Neural cell (in vitro differentiated cells): ENCODE results near the gene TMEM131. TPM values are rescaled to one million over a fixed set of nuclear protein-coding genes. Genes with fewer than 3 reads are reported as not detected.

Experiments
- H2AFZ ChIP-seq: fragments of 200-600, 300-800 bp; sonication (generic), shearing (Covaris generic); 2 replicates; pipeline ENCODE4 v1.6.0; 2014; ENCODE audit warnings: low read depth, mild to moderate bottlenecking, antibody characterized with exemption, low read length, moderate library complexity
- H3F3A ChIP-seq: fragments of 200-600 bp; shearing (Covaris generic); 2 replicates; pipeline ENCODE4 v1.6.1; 2016; ENCODE audit warnings: mild to moderate bottlenecking, moderate library complexity, mixed read lengths, antibody characterized with exemption, low read length; ENCODE audit not compliant: insufficient read depth, poor library complexity, severe bottlenecking
- H3K27ac ChIP-seq: fragments of 200-600, 300-800 bp; sonication (generic), shearing (Covaris generic); 2 replicates; pipeline ENCODE4 v1.5.1; 2014; ENCODE audit warnings: mild to moderate bottlenecking, low read length, moderate library complexity
- H3K27me3 ChIP-seq: fragments of 300-800, 200-600 bp; sonication (generic), shearing (Covaris generic); 2 replicates; pipeline ENCODE4 v1.6.0; 2014; ENCODE audit warnings: mild to moderate bottlenecking, low read depth, low read length, moderate library complexity; ENCODE audit not compliant: insufficient read depth
- H3K36me3 ChIP-seq: fragments of 300-800, 200-600 bp; sonication (generic), shearing (Covaris generic); 2 replicates; pipeline ENCODE4 v1.5.1; 2014; ENCODE audit warnings: mild to moderate bottlenecking, antibody characterized with exemption, low read length, moderate library complexity; ENCODE audit not compliant: insufficient read depth
- H3K4me2 ChIP-seq: fragments of 300-800, 200-600 bp; sonication (generic), shearing (Covaris generic); 2 replicates; pipeline ENCODE4 v1.6.0; 2014; ENCODE audit warnings: mild to moderate bottlenecking, low read length
- H3K4me3 ChIP-seq: fragments of 300-800, 200-600 bp; sonication (generic), shearing (Covaris generic); 2 replicates; pipeline ENCODE4 v1.5.1; 2014; ENCODE audit warnings: mild to moderate bottlenecking, low read length, moderate library complexity
- H3K79me2 ChIP-seq: fragments of 200-600 bp; shearing (Covaris generic); replicated peaks from 2 replicates; pipeline ENCODE4 v1.6.0; 2014; ENCODE audit warnings: mild to moderate bottlenecking, low read length, moderate library complexity; ENCODE audit not compliant: insufficient read depth
- H3K9ac ChIP-seq: fragments of 300-800, 200-600 bp; sonication (generic), shearing (Covaris generic); 2 replicates; pipeline ENCODE4 v1.6.1; 2016; ENCODE audit warnings: mild to moderate bottlenecking, low read length, mixed read lengths
- H3K9me2 ChIP-seq: fragments of 200-600 bp; shearing (Covaris generic); 2 replicates; pipeline ENCODE4 v1.6.1; 2016; ENCODE audit warnings: mild to moderate bottlenecking, low read length, mixed read lengths; ENCODE audit not compliant: insufficient read depth
- H3K9me3 ChIP-seq: fragments of 200-600, 300-800 bp; sonication (generic), shearing (Covaris generic); 2 replicates; pipeline ENCODE4 v1.6.1; 2016; ENCODE audit warnings: mild to moderate bottlenecking, mixed run types, low read length, moderate library complexity, mixed read lengths
- H4K20me1 ChIP-seq: fragments of 200-600 bp; shearing (Covaris generic); 2 replicates; pipeline ENCODE4 v1.6.1; 2016; ENCODE audit warnings: mild to moderate bottlenecking, mixed run types; ENCODE audit not compliant: insufficient read depth
- EP300 ChIP-seq: fragments of 450-650 bp; conservative IDR thresholded peaks from 2 replicates; pipeline ENCODE4 v1.6.1; 2014; ENCODE audit warnings: antibody characterized with exemption, mild to moderate bottlenecking, moderate library complexity; ENCODE audit not compliant: poor library complexity, severe bottlenecking
- EZH2 ChIP-seq: fragments of 200-600, 300-800 bp; shearing (Covaris generic), sonication (generic); IDR thresholded peaks from 2 replicates; pipeline ENCODE4 v1.6.1; 2014; ENCODE audit warnings: antibody characterized with exemption, low read length, borderline replicate concordance, mild to moderate bottlenecking; ENCODE audit not compliant: insufficient read depth, poor library complexity, severe bottlenecking
- MXI1 ChIP-seq: fragments of 450-650 bp; conservative IDR thresholded peaks from 2 replicates; pipeline ENCODE4 v1.6.1; 2014; ENCODE audit warnings: antibody characterized with exemption, mild to moderate bottlenecking; ENCODE audit not compliant: poor library complexity, severe bottlenecking
- POLR2AphosphoS5 ChIP-seq: IDR thresholded peaks from 2 replicates; pipeline ENCODE4 v1.6.1; 2012
- RAD21 ChIP-seq: fragments of 450-650 bp; conservative IDR thresholded peaks from 2 replicates; pipeline ENCODE4 v1.6.1; 2014; ENCODE audit warnings: antibody characterized with exemption, mild to moderate bottlenecking, moderate library complexity
- SMC3 ChIP-seq: fragments of 450-650 bp; conservative IDR thresholded peaks from 2 replicates; pipeline ENCODE4 v1.6.1; 2014; ENCODE audit warnings: antibody characterized with exemption, mild to moderate bottlenecking, moderate library complexity; ENCODE audit not compliant: poor library complexity
- TAF1 ChIP-seq: IDR thresholded peaks from 2 replicates; pipeline ENCODE4 v1.6.1; 2012; ENCODE audit warnings: low read depth
- polyA plus RNA-seq: library from polyadenylated mRNA; depleted of rRNA; stranded (reverse); fragments of >200 nt; gene quantifications from 2 replicates; pipeline ENCODE4 v1.2.3, GENCODE V29; 2014
- TF ChIP-seq, protein P1 (sequence below): IDR thresholded peaks from 2 replicates; pipeline ENCODE4 v1.6.1; 2012; ENCODE audit warnings: borderline replicate concordance
- TF ChIP-seq, protein P2 (sequence below): fragments of 450-650 bp; IDR thresholded peaks from 2 replicates; pipeline ENCODE4 v1.5.1; 2014; ENCODE audit warnings: antibody characterized with exemption, mild to moderate bottlenecking, moderate library complexity; ENCODE audit not compliant: poor library complexity, severe bottlenecking

The TMEM131 gene
- polyA plus RNA-seq, 1 donor from 2014 or later: 9.6 TPM

DNA sequence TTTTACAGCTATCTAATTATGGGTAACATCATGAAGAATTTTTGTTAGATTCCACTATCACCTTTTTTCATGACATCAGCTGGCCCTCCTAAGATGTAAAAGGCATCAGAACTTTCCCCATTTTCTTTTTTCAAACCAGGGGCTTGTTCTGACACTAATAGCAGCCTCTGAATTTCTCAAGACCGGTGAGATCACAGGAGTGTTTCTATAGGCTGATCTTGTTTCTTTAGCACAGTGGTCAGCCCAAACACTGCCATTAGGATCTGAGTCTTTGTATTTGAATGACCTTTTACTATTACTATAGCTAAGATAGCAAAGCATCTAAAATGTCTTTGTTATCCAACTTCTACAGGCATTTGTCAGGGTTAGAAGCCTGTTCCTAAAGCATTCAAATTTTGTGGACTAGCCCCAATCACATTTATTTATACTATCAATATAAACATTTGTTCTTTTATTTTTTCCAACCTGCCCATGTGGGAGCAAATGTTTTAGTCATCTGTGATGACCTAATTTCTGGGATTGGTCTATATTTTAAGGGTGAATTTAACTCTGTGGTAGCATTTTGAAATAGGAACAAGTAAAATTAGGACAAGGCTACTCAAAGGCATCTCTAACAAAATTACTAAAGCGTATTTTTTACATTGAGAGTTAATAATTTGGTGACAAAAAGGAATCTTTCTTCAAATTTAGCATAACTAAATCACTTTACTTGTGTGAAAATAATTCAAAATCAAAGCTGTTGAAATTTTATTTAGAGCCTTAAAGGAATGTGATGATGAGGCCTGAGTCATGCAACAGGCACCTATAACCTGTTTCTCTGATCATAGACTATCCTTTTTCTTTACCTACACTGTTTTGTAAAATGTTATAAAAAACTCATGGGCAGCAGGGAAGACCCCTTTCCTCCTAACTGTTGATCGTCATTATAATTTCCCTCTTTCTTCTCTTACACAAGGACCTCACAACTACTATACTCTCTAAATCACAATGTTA, 243.1 kb downstream of the TMEM131 start:
- Histone ChIP-seq H3K9ac (no peak overlapping the region), H3F3A (no peaks in the 10 kb centered on the region), H3K36me3 (no peaks in the 10 kb centered on the region), H3K9me3 (no peaks in the 10 kb centered on the region), H3K79me2 (no peaks in the 10 kb centered on the region), H3K27me3 (no peaks in the 10 kb centered on the region), H2AFZ (no peak overlapping the region), H4K20me1 (no peaks in the 10 kb centered on the region), H3K4me2 (no peak overlapping the region), H3K4me3 (no peak overlapping the region), H3K9me2 (no peaks in the 10 kb centered on the region), H3K27ac (no peak overlapping the region)
- no peak for TF ChIP-seq TAF1
- TF ChIP-seq POLR2AphosphoS5: no peak
- no peak for TF ChIP-seq EZH2
- TF ChIP-seq SMC3: no peak
- TF ChIP-seq, protein P1, sequence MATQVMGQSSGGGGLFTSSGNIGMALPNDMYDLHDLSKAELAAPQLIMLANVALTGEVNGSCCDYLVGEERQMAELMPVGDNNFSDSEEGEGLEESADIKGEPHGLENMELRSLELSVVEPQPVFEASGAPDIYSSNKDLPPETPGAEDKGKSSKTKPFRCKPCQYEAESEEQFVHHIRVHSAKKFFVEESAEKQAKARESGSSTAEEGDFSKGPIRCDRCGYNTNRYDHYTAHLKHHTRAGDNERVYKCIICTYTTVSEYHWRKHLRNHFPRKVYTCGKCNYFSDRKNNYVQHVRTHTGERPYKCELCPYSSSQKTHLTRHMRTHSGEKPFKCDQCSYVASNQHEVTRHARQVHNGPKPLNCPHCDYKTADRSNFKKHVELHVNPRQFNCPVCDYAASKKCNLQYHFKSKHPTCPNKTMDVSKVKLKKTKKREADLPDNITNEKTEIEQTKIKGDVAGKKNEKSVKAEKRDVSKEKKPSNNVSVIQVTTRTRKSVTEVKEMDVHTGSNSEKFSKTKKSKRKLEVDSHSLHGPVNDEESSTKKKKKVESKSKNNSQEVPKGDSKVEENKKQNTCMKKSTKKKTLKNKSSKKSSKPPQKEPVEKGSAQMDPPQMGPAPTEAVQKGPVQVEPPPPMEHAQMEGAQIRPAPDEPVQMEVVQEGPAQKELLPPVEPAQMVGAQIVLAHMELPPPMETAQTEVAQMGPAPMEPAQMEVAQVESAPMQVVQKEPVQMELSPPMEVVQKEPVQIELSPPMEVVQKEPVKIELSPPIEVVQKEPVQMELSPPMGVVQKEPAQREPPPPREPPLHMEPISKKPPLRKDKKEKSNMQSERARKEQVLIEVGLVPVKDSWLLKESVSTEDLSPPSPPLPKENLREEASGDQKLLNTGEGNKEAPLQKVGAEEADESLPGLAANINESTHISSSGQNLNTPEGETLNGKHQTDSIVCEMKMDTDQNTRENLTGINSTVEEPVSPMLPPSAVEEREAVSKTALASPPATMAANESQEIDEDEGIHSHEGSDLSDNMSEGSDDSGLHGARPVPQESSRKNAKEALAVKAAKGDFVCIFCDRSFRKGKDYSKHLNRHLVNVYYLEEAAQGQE: no peak
- no peak for TF ChIP-seq RAD21
- TF ChIP-seq, protein P2, sequence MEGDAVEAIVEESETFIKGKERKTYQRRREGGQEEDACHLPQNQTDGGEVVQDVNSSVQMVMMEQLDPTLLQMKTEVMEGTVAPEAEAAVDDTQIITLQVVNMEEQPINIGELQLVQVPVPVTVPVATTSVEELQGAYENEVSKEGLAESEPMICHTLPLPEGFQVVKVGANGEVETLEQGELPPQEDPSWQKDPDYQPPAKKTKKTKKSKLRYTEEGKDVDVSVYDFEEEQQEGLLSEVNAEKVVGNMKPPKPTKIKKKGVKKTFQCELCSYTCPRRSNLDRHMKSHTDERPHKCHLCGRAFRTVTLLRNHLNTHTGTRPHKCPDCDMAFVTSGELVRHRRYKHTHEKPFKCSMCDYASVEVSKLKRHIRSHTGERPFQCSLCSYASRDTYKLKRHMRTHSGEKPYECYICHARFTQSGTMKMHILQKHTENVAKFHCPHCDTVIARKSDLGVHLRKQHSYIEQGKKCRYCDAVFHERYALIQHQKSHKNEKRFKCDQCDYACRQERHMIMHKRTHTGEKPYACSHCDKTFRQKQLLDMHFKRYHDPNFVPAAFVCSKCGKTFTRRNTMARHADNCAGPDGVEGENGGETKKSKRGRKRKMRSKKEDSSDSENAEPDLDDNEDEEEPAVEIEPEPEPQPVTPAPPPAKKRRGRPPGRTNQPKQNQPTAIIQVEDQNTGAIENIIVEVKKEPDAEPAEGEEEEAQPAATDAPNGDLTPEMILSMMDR: no peak
- no peak for TF ChIP-seq MXI1
- TF ChIP-seq EP300: no peak

DNA sequence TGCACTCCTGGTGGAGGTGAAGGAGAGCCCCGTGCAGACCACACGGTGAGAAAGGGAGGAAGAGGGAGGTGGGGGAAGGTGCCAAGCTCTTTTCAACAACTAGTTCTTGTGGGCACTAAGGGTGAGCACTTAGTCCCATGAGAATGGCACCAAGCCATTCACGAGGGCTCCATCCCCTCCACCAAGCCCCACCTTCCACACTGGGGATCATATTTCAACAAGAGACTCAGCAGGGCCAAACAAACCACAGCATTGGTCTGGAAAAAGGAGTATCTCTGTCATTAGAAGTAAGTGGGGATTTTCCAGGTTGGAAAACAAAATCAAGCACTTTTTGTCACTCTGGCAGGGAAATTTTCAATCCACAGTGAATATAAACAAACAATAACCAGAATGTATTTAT, 244.0 kb downstream of the TMEM131 start:
- H3K9me2 ChIP-seq: no peaks in the 10 kb centered on the region
- H2AFZ ChIP-seq: no peak overlapping the region
- H3K27ac ChIP-seq: no peak overlapping the region
- H3K27me3 ChIP-seq: no peaks in the 10 kb centered on the region
- no peaks in the 10 kb centered on the region for H3F3A ChIP-seq
- H3K9ac ChIP-seq: no peak overlapping the region
- H3K4me3 ChIP-seq: no peak overlapping the region
- TF ChIP-seq TAF1 (no peak), EP300 (no peak), SMC3 (no peak), RAD21 (no peak), MXI1 (no peak), EZH2 (no peak), POLR2AphosphoS5 (no peak)
- TF ChIP-seq, protein P2: no peak
- TF ChIP-seq, protein P1: no peak
- H3K9me3 ChIP-seq: no peaks in the 10 kb centered on the region
- no peaks in the 10 kb centered on the region for H3K79me2 ChIP-seq
- H3K4me2 ChIP-seq: no peak overlapping the region
- peaks cover 2% of the 10 kb centered on the region for H3K36me3 ChIP-seq
- no peaks in the 10 kb centered on the region for H4K20me1 ChIP-seq
